ENCODE results near the gene YPEL1. TPM values are rescaled to one million over a fixed set of nuclear protein-coding genes. Genes with fewer than 3 reads are reported as not detected.

YPEL1 gene
- total and polyA plus RNA-seq, 2 of the 13 experiments (the other 11 are each of a cell fraction or from before 2014, with no cell fraction given): 0.33 to 2.5 TPM

- WGBS (ENCODE audit: low lambda C conversion rate): 63% methylated on average over 1 of the region's 3 CpGs
- ChIA-PET POLR2A (interaction anchor here (1.5 kb wide), 1 partner anchor 42 kb away, joined by 4 read pairs; the partner anchor contains the start of gene PPIL2), CTCF (ENCODE audit: low intra/inter-chr PET ratio, low total read pairs) (no interaction called here)
- H3K9ac ChIP-seq (ENCODE audit: insufficient read depth, low read depth, low read length): no peak overlapping the region
- H3K4me2 ChIP-seq (ENCODE audit: low read depth, low read length): no peak overlapping the region
- no peaks in the 10 kb centered on the region for H3K79me2 ChIP-seq (ENCODE audit: insufficient read depth, low read length)
- in situ Hi-C loops (cut with HindIII; ENCODE audit: extremely low pct_ligation_motif_present, low pct_unique_long_range_greater_than_20kb) (no loop called here), intact Hi-C loops (cut with micrococcal nuclease; ENCODE audit: unreplicated experiment) (no loop called here)
- ATAC-seq (no peak; the same call in 2 of the 3 replicates), DNase-seq (ENCODE audit: low spot score) (no peak), FAIRE-seq (no peak)
- peaks cover 23% of the 10 kb centered on the region for H3K4me1 ChIP-seq (ENCODE audit: insufficient read depth, low read length)
- H3K36me3 ChIP-seq (replicated peaks in 1 of 2; ENCODE audit: control insufficient read depth in 1 of 2, insufficient read depth in 2 of 2, low read length in 2 of 2): no peaks in the 10 kb centered on the region
- no TSS peak for BruUV-seq (replicated peaks)
- no peak overlapping the region for H3K27ac ChIP-seq (ENCODE audit: extremely low read length, insufficient read depth, low read length)
- no peaks in the 10 kb centered on the region for H3K9me3 ChIP-seq (ENCODE audit: low read length)
- no peak overlapping the region for H3K4me3 ChIP-seq (replicated peaks in 1 of 3; ENCODE audit: insufficient read depth in 1 of 3, low read depth in 2 of 3, low read length in 3 of 3)
- H2AFZ ChIP-seq (ENCODE audit: low read length): no peak overlapping the region
- no peaks in the 10 kb centered on the region for H4K20me1 ChIP-seq (ENCODE audit: insufficient read depth, low read length)
- TF ChIP-seq ZNF530 (CRISPR knock-in tag; IDR thresholded peaks at IDR 0.05; ENCODE audit: low read depth) (no peak), ARHGAP35 (CRISPR knock-in tag; IDR thresholded peaks at IDR 0.05; ENCODE audit: borderline replicate concordance) (no peak), ZMAT5 (CRISPR knock-in tag; IDR thresholded peaks at IDR 0.05; ENCODE audit: borderline replicate concordance, low read depth) (no peak), PAF1 (CRISPR knock-in tag; IDR thresholded peaks at IDR 0.05) (no peak), ZSCAN21 (CRISPR knock-in tag; IDR thresholded peaks at IDR 0.05; ENCODE audit: borderline replicate concordance) (no peak), SIN3A (IDR thresholded peaks at IDR 0.05; ENCODE audit: borderline replicate concordance, low read depth, low read length) (no peak), GPBP1L1 (CRISPR knock-in tag; IDR thresholded peaks at IDR 0.05) (no peak), SNRNP70 (IDR thresholded peaks at IDR 0.05; ENCODE audit: low read depth, low read length) (no peak), SRSF9 (IDR thresholded peaks at IDR 0.05; ENCODE audit: borderline replicate concordance, insufficient read depth, low read depth, low read length, poor library complexity, severe bottlenecking) (no peak), ZBTB14 (CRISPR knock-in tag; IDR thresholded peaks at IDR 0.05) (no peak), RBAK (CRISPR knock-in tag; IDR thresholded peaks at IDR 0.05) (no peak), ZNF230 (CRISPR knock-in tag; IDR thresholded peaks at IDR 0.05) (no peak)
- H3K27me3 ChIP-seq (ENCODE audit: control insufficient read depth in 1 of 2, insufficient read depth in 2 of 2, low read length in 2 of 2): peaks cover 0 to 11% of the 10 kb centered on the region in 2 experiments; a peak in 1 of 5 replicates
Measured at GRCh38 chr22:21707677-21708076, 27.9 kb downstream of the YPEL1 start.

All from HepG2 (cell line).